Trophoblast cell (in vitro differentiated cells and primary cell): ENCODE results near the gene DENND1A.

ENCODE experiments used
- DNase-seq, 2 donors: peaks; one replicate each; pipeline ENCODE4 v3.0.0-alpha.2; 2016
- H2AFZ ChIP-seq: 2 replicates; pipeline ENCODE4 v1.6.1; 2013; ENCODE audit warnings: low read length, moderate library complexity, mild to moderate bottlenecking; ENCODE audit not compliant: insufficient read depth, poor library complexity
- H2AK5ac ChIP-seq: 2 replicates; pipeline ENCODE4 v1.6.1; 2013; ENCODE audit warnings: mild to moderate bottlenecking, low read length
- H2BK120ac ChIP-seq: 2 replicates; pipeline ENCODE4 v1.6.1; 2013; ENCODE audit warnings: low read length, mild to moderate bottlenecking, moderate library complexity; ENCODE audit not compliant: insufficient read depth, poor library complexity
- H2BK12ac ChIP-seq: 2 replicates; pipeline ENCODE4 v1.6.1; 2013; ENCODE audit warnings: mild to moderate bottlenecking, low read length, moderate library complexity
- H2BK5ac ChIP-seq: 2 replicates; pipeline ENCODE4 v1.6.1; 2013; ENCODE audit warnings: low read length, low read depth, moderate library complexity, mild to moderate bottlenecking; ENCODE audit not compliant: poor library complexity
- H3K14ac ChIP-seq: 2 replicates; pipeline ENCODE4 v1.6.1; 2013; ENCODE audit warnings: mild to moderate bottlenecking, low read length
- H3K18ac ChIP-seq: 2 replicates; pipeline ENCODE4 v1.6.1; 2013; ENCODE audit warnings: mild to moderate bottlenecking, low read length
- H3K23ac ChIP-seq: 2 replicates; pipeline ENCODE4 v1.6.1; 2013; ENCODE audit warnings: low read length
- H3K27ac ChIP-seq: 2 replicates; pipeline ENCODE4 v1.5.1; 2013; ENCODE audit warnings: low read depth, mild to moderate bottlenecking, inconsistent platforms, low read length, moderate library complexity
- H3K27me3 ChIP-seq: 2 replicates; pipeline ENCODE4 v1.6.1; 2013; ENCODE audit warnings: inconsistent platforms, mild to moderate bottlenecking, low read length, moderate library complexity; ENCODE audit not compliant: insufficient read depth
- H3K36me3 ChIP-seq, 2 experiments: 1 replicate in 1 of 2; 2 replicates in 1 of 2; pipeline ENCODE4 v1.6.1; 2013; ENCODE audit warnings: low read length in 2 of 2, mild to moderate bottlenecking in 2 of 2, moderate library complexity in 1 of 2; ENCODE audit not compliant: insufficient read depth in 2 of 2, control insufficient read depth in 1 of 2
- H3K4ac ChIP-seq: 2 replicates; pipeline ENCODE4 v1.6.1; 2013; ENCODE audit warnings: low read depth, mild to moderate bottlenecking, low read length, moderate library complexity
- H3K4me1 ChIP-seq, 2 experiments: 1 replicate in 1 of 2; 2 replicates in 1 of 2; pipeline ENCODE4 v1.6.1; 2013; ENCODE audit warnings: low read length in 2 of 2, mild to moderate bottlenecking in 2 of 2, moderate library complexity in 1 of 2; ENCODE audit not compliant: insufficient read depth in 2 of 2, control insufficient read depth in 1 of 2
- H3K4me2 ChIP-seq: 2 replicates; pipeline ENCODE4 v1.6.1; 2013; ENCODE audit warnings: inconsistent platforms, mild to moderate bottlenecking, low read length, moderate library complexity
- H3K4me3 ChIP-seq: 2 replicates; pipeline ENCODE4 v1.5.1; 2013; ENCODE audit warnings: mild to moderate bottlenecking, low read depth, low read length, inconsistent platforms
- H3K79me1 ChIP-seq: one replicate; pipeline ENCODE4 v1.6.1; 2013; ENCODE audit warnings: low read length
- H3K79me2 ChIP-seq: 2 replicates; pipeline ENCODE4 v1.6.1; 2013; ENCODE audit warnings: low read length, mild to moderate bottlenecking; ENCODE audit not compliant: control insufficient read depth, insufficient read depth, poor library complexity
- H3K9ac ChIP-seq: 2 replicates; pipeline ENCODE4 v1.6.1; 2013; ENCODE audit warnings: mild to moderate bottlenecking, low read length
- H3K9me3 ChIP-seq: 2 replicates; pipeline ENCODE4 v1.6.1; 2013; ENCODE audit warnings: low read depth, mild to moderate bottlenecking, control low read depth, inconsistent platforms, low read length; ENCODE audit not compliant: insufficient read depth
- H4K12ac ChIP-seq: 2 replicates; pipeline ENCODE4 v1.6.1; 2013; ENCODE audit warnings: low read depth, mild to moderate bottlenecking, low read length, moderate library complexity
- H4K8ac ChIP-seq: 2 replicates; pipeline ENCODE4 v1.6.1; 2013; ENCODE audit warnings: low read depth, mild to moderate bottlenecking, low read length, moderate library complexity
- H4K91ac ChIP-seq: one replicate; pipeline ENCODE4 v1.6.1; 2013; ENCODE audit warnings: low read depth, mild to moderate bottlenecking, low read length, moderate library complexity
- WGBS: extraction: QIAGEN DNeasy Blood & Tissue Kit; methylation state at CpG from one replicate; pipeline ENCODE4 v1.1.7; 2013; ENCODE audit warnings: missing lambda C conversion rate; ENCODE audit not compliant: insufficient read length, insufficient coverage; ENCODE audit errors: extremely low coverage; 5-methylcytosine and 5-hydroxymethylcytosine counted together

DENND1A gene

DNA sequence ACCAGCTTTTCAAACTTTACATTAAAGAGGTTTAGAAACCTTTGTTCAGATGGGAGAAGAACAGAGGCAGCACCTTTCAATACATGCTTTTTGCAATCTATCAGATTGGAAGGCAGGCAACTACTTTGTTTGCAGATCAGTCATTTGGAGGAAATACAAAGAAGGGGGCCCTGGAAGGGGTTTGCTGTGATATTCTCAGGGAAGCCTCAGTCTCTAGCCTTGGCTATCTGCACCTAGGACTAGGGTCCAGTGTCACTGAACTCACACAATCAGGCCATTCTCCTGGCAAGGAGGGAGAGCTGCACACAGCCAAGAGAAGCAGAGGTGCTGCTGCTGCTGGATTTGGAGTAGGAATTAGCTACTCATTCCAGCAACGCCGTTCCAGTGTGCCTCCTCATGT is 494.5 kb downstream of the DENND1A start:
- no CpG with 5 or more reads among the region's 2 CpGs for WGBS
- H2AK5ac ChIP-seq, result no peak overlapping the region

DNA sequence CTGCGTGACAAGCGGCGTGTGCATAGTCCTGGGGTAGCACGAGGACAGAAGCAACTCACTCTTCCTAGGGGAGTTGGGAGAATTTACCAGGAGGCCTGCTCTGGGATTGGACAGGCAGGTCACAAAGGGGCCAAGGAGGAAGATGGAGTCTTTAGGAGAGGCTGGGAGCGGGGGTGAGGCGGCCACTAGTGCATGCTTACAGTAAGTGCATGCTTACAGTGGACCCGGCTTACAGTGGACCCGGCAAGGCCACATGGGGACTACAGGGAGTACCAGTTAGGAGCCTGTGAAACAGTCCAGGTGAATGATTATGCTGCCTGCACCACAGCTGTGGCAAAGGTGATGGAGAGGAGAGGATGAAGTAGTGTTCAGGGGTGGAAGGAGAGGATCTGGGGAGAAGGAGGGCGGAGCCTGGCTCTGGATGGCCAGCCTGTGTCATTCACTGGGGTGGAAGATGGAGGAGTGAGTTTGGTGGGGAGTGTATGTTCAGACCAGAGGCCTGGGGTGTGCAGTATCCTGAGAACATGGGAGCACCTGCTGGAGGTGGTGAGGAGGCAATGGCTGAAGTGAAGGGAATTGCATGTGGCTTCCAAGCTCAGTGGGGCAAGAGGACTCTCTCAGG is 495.2 kb downstream of the DENND1A start:
- no peaks in the 10 kb centered on the region for H3K36me3 ChIP-seq
- H4K12ac ChIP-seq, result no peak overlapping the region
- H3K14ac ChIP-seq, result no peak overlapping the region
- H3K4me1 ChIP-seq, result no peaks in the 10 kb centered on the region
- no peak overlapping the region for H2AFZ ChIP-seq
- H3K79me1 ChIP-seq, result no peaks in the 10 kb centered on the region
- no peaks in the 10 kb centered on the region for H3K9me3 ChIP-seq
- no peak overlapping the region for H3K18ac ChIP-seq
- no peak for DNase-seq
- H3K4me2 ChIP-seq, result no peak overlapping the region
- no peak overlapping the region for H3K4ac ChIP-seq
- H3K9ac ChIP-seq, result no peak overlapping the region
- no peak overlapping the region for H3K4me3 ChIP-seq
- H2BK12ac ChIP-seq, result no peak overlapping the region
- H4K8ac ChIP-seq, result no peak overlapping the region
- H2AK5ac ChIP-seq, result no peak overlapping the region
- no peaks in the 10 kb centered on the region for H3K27me3 ChIP-seq
- H3K27ac ChIP-seq, result no peak overlapping the region
- H3K79me2 ChIP-seq, result no peaks in the 10 kb centered on the region
- H3K23ac ChIP-seq, result no peak overlapping the region
- H2BK5ac ChIP-seq, result no peak overlapping the region
- no peak overlapping the region for H2BK120ac ChIP-seq
- no CpG with 5 or more reads among the region's 9 CpGs for WGBS
- no peak overlapping the region for H4K91ac ChIP-seq

More for the DNA sequence above, 494.5 kb downstream of the DENND1A start:
- no peaks in the 10 kb centered on the region for H3K9me3 ChIP-seq
- H3K4me1 ChIP-seq, result no peaks in the 10 kb centered on the region
- no peaks in the 10 kb centered on the region for H3K79me2 ChIP-seq
- no peak overlapping the region for H2BK12ac ChIP-seq
- no peak overlapping the region for H3K4ac ChIP-seq
- no peak overlapping the region for H4K91ac ChIP-seq
- H4K8ac ChIP-seq, result no peak overlapping the region
- DNase-seq, result no peak
- H2BK120ac ChIP-seq, result no peak overlapping the region
- peaks cover 0 to 4% of the 10 kb centered on the region in 2 experiments for H3K36me3 ChIP-seq
- H2AFZ ChIP-seq, result no peak overlapping the region
- no peak overlapping the region for H3K14ac ChIP-seq
- no peak overlapping the region for H3K4me2 ChIP-seq
- no peak overlapping the region for H3K9ac ChIP-seq
- no peak overlapping the region for H3K23ac ChIP-seq
- no peak overlapping the region for H3K4me3 ChIP-seq
- no peaks in the 10 kb centered on the region for H3K79me1 ChIP-seq
- H3K18ac ChIP-seq, result no peak overlapping the region
- H2BK5ac ChIP-seq, result no peak overlapping the region
- H3K27me3 ChIP-seq, result no peaks in the 10 kb centered on the region
- no peak overlapping the region for H3K27ac ChIP-seq
- H4K12ac ChIP-seq, result no peak overlapping the region

DNA sequence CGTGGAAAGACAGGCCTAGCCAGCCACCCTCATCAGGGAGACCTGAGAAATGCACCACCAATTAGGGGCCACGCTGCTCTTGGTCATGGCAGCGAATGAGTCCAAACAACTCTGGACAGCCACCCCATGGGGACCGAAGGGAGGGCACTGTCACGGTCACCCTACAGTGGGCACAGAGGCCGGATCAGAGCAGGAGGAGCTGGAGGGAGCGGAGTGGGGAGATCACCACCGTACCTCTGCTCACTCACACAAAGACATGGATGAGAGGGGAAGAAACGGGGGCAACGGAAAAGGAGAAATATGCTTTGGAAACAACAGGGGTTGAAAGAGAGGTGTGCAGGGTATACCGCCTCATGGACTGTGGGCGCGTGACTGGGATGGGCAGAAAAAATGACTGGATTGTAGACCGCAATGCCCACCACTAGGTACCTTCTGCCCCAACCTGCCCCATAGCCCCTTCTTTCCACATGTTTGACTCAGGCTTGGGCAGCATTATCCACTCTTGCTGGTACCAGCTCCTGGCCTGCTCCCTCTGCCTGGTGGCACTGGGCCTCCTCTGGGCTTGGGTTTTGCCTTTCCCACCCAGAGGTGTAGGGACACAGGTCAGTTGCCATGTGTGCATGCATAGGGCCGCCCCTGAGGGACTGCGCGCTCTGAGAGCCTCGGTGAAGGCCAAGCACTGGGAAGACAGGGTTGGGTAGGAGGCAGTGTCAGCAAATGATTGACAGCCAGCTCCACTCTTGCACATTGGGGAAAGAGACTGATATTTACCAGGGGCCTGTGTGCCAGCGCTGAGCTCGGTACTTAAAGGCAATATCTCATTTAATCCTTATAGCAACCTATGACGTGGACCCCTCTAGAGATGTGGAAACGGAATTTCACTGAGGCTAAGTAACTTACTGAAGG is 497.3 kb downstream of the DENND1A start:
- Histone ChIP-seq H3K9ac (no peak overlapping the region), H3K79me2 (no peaks in the 10 kb centered on the region), H3K4me2 (no peak overlapping the region), H3K36me3 (no peaks in the 10 kb centered on the region), H4K8ac (no peak overlapping the region), H2BK120ac (no peak overlapping the region), H2AFZ (no peak overlapping the region), H3K23ac (no peak overlapping the region), H3K18ac (no peak overlapping the region), H3K27ac (no peak overlapping the region), H2BK5ac (no peak overlapping the region), H2BK12ac (no peak overlapping the region), H3K27me3 (no peaks in the 10 kb centered on the region), H3K4me1 (no peaks in the 10 kb centered on the region), H4K91ac (no peak overlapping the region), H3K9me3 (no peaks in the 10 kb centered on the region), H3K14ac (no peak overlapping the region), H4K12ac (no peak overlapping the region), H3K4ac (no peak overlapping the region), H3K79me1 (no peaks in the 10 kb centered on the region), H3K4me3 (no peak overlapping the region), H2AK5ac (no peak overlapping the region)
- no CpG with 5 or more reads among the region's 22 CpGs for WGBS
- DNase-seq, result no peak

DNA sequence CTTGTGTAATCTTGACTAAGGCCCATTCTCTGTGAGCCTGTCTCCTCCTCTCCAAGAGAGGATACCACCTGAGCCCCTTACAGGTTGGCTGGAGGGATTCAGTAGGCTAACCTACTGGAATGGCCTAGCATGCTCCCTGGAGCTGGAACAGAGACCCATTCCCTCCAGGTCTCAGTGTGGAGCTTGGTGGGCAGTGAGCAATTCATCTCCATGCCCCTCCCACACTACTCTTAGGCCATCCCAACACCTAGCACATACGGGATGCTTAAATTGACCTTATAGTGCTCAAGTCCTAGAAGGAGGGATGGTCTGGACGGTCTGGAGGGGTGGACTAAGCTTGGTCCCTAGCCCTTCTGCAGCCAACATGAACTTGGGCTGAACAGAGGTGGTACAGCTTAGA is 498.3 kb downstream of the DENND1A start:
- Histone ChIP-seq H3K27ac (no peak overlapping the region), H4K91ac (no peak overlapping the region), H3K4ac (no peak overlapping the region), H3K18ac (no peak overlapping the region), H4K8ac (no peak overlapping the region), H3K9me3 (peaks cover 1% of the 10 kb centered on the region), H3K9ac (no peak overlapping the region), H3K14ac (no peak overlapping the region), H2AK5ac (no peak overlapping the region), H2AFZ (no peak overlapping the region), H4K12ac (no peak overlapping the region), H3K4me3 (peak overlapping the region; percentile 40), H2BK120ac (no peak overlapping the region), H3K23ac (no peak overlapping the region), H3K27me3 (no peaks in the 10 kb centered on the region), H3K79me1 (no peaks in the 10 kb centered on the region), H3K4me1 (no peaks in the 10 kb centered on the region), H2BK5ac (no peak overlapping the region), H3K36me3 (no peaks in the 10 kb centered on the region), H3K79me2 (no peaks in the 10 kb centered on the region), H3K4me2 (no peak overlapping the region), H2BK12ac (no peak overlapping the region)
- no CpG with 5 or more reads among the region's 2 CpGs for WGBS
- DNase-seq, result no peak
